ENCODE measurements around the gene SMYD3. TPM values are rescaled to one million over a fixed set of nuclear protein-coding genes. Genes with fewer than 3 reads are reported as not detected.
"Not testable (repeated sequence)": the region's sequence is repeated elsewhere in the genome, so short reads cannot be mapped to it uniquely, and the experiment has no call there.

SMYD3 gene
- total RNA-seq, 1 experiment from 2014 or later = 25.5 TPM

DNA sequence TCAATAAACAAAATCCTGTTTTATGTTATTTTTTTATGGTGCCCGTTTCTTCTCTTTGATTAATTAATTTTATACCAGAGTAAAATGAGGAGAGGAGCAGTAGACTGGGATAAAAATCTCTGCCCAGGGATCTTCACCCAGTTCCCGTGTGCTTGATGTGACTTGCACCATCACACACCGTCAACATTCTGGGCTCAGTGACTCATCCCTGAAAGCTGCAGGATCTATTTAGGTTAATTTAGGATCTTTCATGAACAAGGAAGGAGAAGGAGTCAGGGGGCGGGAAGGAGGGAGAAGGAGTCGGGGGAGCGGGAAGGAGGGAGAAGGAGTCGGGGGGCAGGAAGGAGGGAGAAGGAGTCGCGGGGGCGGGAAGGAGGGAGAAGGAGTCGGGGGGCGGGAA lies 182.4 kb downstream of the SMYD3 start:
- Histone ChIP-seq H3K23ac (ENCODE audit: insufficient read length, low read depth, low read length) (no peak overlapping the region), H3K4ac (ENCODE audit: low read depth, low read length) (no peak overlapping the region), H4K91ac (ENCODE audit: insufficient read length, low read depth, low read length) (no peak overlapping the region), H3K4me1 (ENCODE audit: insufficient read depth, low read length) (no peaks in the 10 kb centered on the region), H3K27ac (ENCODE audit: insufficient read length, low read depth, low read length) (no peak overlapping the region), H3K23me2 (ENCODE audit: insufficient read length, low read depth, low read length, poor library complexity, severe bottlenecking) (no peaks in the 10 kb centered on the region), H2BK20ac (ENCODE audit: low read depth, low read length, poor library complexity, severe bottlenecking) (no peak overlapping the region), H3K4me2 (ENCODE audit: insufficient read depth, insufficient read length, low read length) (peak overlapping the region; percentile 33), H2BK12ac (ENCODE audit: insufficient read length, low read depth, low read length) (no peak overlapping the region), H3K27me3 (ENCODE audit: insufficient read depth, low read length) (no peaks in the 10 kb centered on the region), H2BK5ac (ENCODE audit: insufficient read length, low read length) (no peak overlapping the region), H3K79me1 (ENCODE audit: insufficient read depth, low read depth, low read length, poor library complexity, severe bottlenecking) (no peaks in the 10 kb centered on the region), H4K8ac (replicated peaks; ENCODE audit: insufficient read length, low read depth, low read length) (no peak overlapping the region), H4K5ac (ENCODE audit: insufficient read length, low read depth, low read length) (no peak overlapping the region), H3K18ac (ENCODE audit: insufficient read length, low read depth, low read length) (no peak overlapping the region), H3K9ac (ENCODE audit: extremely low read depth, insufficient read length, low read length) (no peak overlapping the region), H3T11ph (ENCODE audit: low read length) (no peak overlapping the region), H3K14ac (ENCODE audit: insufficient read depth, low read length) (no peak overlapping the region), H2BK15ac (ENCODE audit: low read depth, low read length) (no peak overlapping the region), H2AK5ac (ENCODE audit: insufficient read length, low read length) (no peak overlapping the region), H3K56ac (ENCODE audit: insufficient read length, low read depth, low read length) (no peak overlapping the region), H2BK120ac (ENCODE audit: low read depth, low read length, poor library complexity, severe bottlenecking) (no peak overlapping the region), H3K9me3 (ENCODE audit: control insufficient read depth, low read depth, low read length) (no peaks in the 10 kb centered on the region), H4K20me1 (ENCODE audit: control insufficient read depth, insufficient read depth, insufficient read length) (no peaks in the 10 kb centered on the region), H3K79me2 (ENCODE audit: insufficient read depth, low read length) (no peaks in the 10 kb centered on the region), H2AFZ (ENCODE audit: low read length) (no peak overlapping the region)
- H3K27me3 Mint-ChIP-seq (ENCODE audit: low read depth) = no peaks in the 10 kb centered on the region
- TF ChIP-seq, protein P1, sequence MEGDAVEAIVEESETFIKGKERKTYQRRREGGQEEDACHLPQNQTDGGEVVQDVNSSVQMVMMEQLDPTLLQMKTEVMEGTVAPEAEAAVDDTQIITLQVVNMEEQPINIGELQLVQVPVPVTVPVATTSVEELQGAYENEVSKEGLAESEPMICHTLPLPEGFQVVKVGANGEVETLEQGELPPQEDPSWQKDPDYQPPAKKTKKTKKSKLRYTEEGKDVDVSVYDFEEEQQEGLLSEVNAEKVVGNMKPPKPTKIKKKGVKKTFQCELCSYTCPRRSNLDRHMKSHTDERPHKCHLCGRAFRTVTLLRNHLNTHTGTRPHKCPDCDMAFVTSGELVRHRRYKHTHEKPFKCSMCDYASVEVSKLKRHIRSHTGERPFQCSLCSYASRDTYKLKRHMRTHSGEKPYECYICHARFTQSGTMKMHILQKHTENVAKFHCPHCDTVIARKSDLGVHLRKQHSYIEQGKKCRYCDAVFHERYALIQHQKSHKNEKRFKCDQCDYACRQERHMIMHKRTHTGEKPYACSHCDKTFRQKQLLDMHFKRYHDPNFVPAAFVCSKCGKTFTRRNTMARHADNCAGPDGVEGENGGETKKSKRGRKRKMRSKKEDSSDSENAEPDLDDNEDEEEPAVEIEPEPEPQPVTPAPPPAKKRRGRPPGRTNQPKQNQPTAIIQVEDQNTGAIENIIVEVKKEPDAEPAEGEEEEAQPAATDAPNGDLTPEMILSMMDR (conservative IDR thresholded peaks at IDR 0.05) = no peak
- H3K36me3 Mint-ChIP-seq (ENCODE audit: insufficient read depth in 1 of 3, low read depth in 3 of 3) = peaks cover 0 to 2% (median 1%) of the 10 kb centered on the region in 3 experiments; a peak in 5 of 7 replicates
- peak overlapping the region; percentile 74 to 94 (median 85); a peak in 5 of 7 replicates for H3K27ac Mint-ChIP-seq
- WGBS (ENCODE audit: extremely low coverage, insufficient read length, low lambda C conversion rate) = no CpG with 5 or more reads among the region's 12 CpGs
- peak; percentile 58 for DNase-seq
- H3K9me3 Mint-ChIP-seq = no peaks in the 10 kb centered on the region; a peak in 1 of 5 replicates
- H3K4me1 Mint-ChIP-seq = peaks cover 19 to 20% of the 10 kb centered on the region in 2 experiments
- peak overlapping the region; percentile 67 to 81 for H3K4me3 Mint-ChIP-seq

DNA sequence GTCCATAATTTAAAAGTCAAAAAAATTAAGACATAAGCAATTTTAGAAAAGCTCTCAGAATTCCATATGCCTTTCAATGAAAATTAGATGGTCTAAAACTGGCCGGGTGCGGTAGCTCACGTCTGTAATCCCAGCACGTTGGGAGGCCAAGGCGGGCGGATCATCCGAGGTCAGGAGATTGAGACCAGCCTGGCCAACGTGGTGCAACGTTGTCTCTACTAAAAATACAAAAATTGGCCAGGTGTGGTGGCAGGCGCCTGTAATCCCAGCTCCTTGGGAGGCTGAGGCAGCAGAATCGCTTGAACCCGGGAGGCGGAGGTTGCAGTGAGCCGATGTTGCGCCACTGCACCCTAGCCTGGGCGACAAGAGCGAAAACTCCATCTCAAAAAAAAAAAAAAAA lies 183.0 kb downstream of the SMYD3 start:
- not testable (repeated sequence) for H3K14ac ChIP-seq (ENCODE audit: insufficient read depth, low read length); H3K79me1 ChIP-seq (ENCODE audit: insufficient read depth, low read depth, low read length, poor library complexity, severe bottlenecking); H3K27me3 Mint-ChIP-seq (ENCODE audit: low read depth); H3K4me1 ChIP-seq (ENCODE audit: insufficient read depth, low read length); H2BK12ac ChIP-seq (ENCODE audit: insufficient read length, low read depth, low read length); H4K8ac ChIP-seq (replicated peaks; ENCODE audit: insufficient read length, low read depth, low read length); H3K18ac ChIP-seq (ENCODE audit: insufficient read length, low read depth, low read length); H3K9me3 Mint-ChIP-seq; H2BK20ac ChIP-seq (ENCODE audit: low read depth, low read length, poor library complexity, severe bottlenecking); H2BK5ac ChIP-seq (ENCODE audit: insufficient read length, low read length); H2BK120ac ChIP-seq (ENCODE audit: low read depth, low read length, poor library complexity, severe bottlenecking); H3T11ph ChIP-seq (ENCODE audit: low read length); H4K91ac ChIP-seq (ENCODE audit: insufficient read length, low read depth, low read length); H3K4ac ChIP-seq (ENCODE audit: low read depth, low read length); H2AFZ ChIP-seq (ENCODE audit: low read length); DNase-seq; H2BK15ac ChIP-seq (ENCODE audit: low read depth, low read length); H3K4me2 ChIP-seq (ENCODE audit: insufficient read depth, insufficient read length, low read length); H3K36me3 Mint-ChIP-seq (ENCODE audit: insufficient read depth in 1 of 3, low read depth in 3 of 3); H3K27ac ChIP-seq (ENCODE audit: insufficient read length, low read depth, low read length); H3K9ac ChIP-seq (ENCODE audit: extremely low read depth, insufficient read length, low read length); H3K23me2 ChIP-seq (ENCODE audit: insufficient read length, low read depth, low read length, poor library complexity, severe bottlenecking); H3K56ac ChIP-seq (ENCODE audit: insufficient read length, low read depth, low read length); H3K79me2 ChIP-seq (ENCODE audit: insufficient read depth, low read length); H3K9me3 ChIP-seq (ENCODE audit: control insufficient read depth, low read depth, low read length); H3K27me3 ChIP-seq (ENCODE audit: insufficient read depth, low read length); H4K5ac ChIP-seq (ENCODE audit: insufficient read length, low read depth, low read length); H3K23ac ChIP-seq (ENCODE audit: insufficient read length, low read depth, low read length); H2AK5ac ChIP-seq (ENCODE audit: insufficient read length, low read length); H4K20me1 ChIP-seq (ENCODE audit: control insufficient read depth, insufficient read depth, insufficient read length)
- H3K4me3 Mint-ChIP-seq = peak overlapping the region; percentile 5 to 81; a peak in 3 of 5 replicates
- peaks cover 19 to 20% of the 10 kb centered on the region in 2 experiments for H3K4me1 Mint-ChIP-seq
- WGBS (ENCODE audit: extremely low coverage, insufficient read length, low lambda C conversion rate) = no CpG with 5 or more reads among the region's 17 CpGs
- peak overlapping the region in 2 of 3 experiments; percentile 8 to 90; a peak in 2 of 7 replicates for H3K27ac Mint-ChIP-seq

Data from H9 (cell line).